HG03097 (cell line): Measurements from ENCODE around the gene BPIFB2.
"Not testable (repeated sequence)": the region's sequence is repeated elsewhere in the genome, so short reads cannot be mapped to it uniquely, and the experiment has no call there.

Source experiments
- ATAC-seq: cut with Tn5 transposase; IDR thresholded peaks from one replicate; pipeline ENCODE4 v1.9.1; 2021; ENCODE audit not compliant: unreplicated experiment, low FRiP score

BPIFB2 gene

GRCh38 chr20:33007376-33008335, at the start of gene BPIFB2:
TSS of gene BPIFB2 (plus strand) at chr20:33007704. CDS start at chr20:33008575, 871 bp downstream.
- ATAC-seq = no peak

GRCh38 chr20:32958574-32958973, 48.9 kb upstream of the BPIFB2 start:
- no peak for ATAC-seq

- no peak for ATAC-seq
Observed at GRCh38 chr20:32959351-32960221, 47.9 kb upstream of the BPIFB2 start.

GRCh38 chr20:32960222-32960518, 47.3 kb upstream of the BPIFB2 start:
- ATAC-seq = no peak

- no peak for ATAC-seq
Observed at GRCh38 chr20:32960849-32961731, 46.4 kb upstream of the BPIFB2 start.

GRCh38 chr20:32962053-32962452, 45.5 kb upstream of the BPIFB2 start:
- ATAC-seq = no peak

- not testable (repeated sequence) for ATAC-seq
Observed at GRCh38 chr20:32962646-32963045, 44.9 kb upstream of the BPIFB2 start.

- ATAC-seq = no peak
Observed at GRCh38 chr20:32963176-32963575, 44.3 kb upstream of the BPIFB2 start.

GRCh38 chr20:32964575-32964974, 42.9 kb upstream of the BPIFB2 start:
- ATAC-seq = no peak

GRCh38 chr20:32965115-32965514, 42.4 kb upstream of the BPIFB2 start:
- ATAC-seq = no peak

- ATAC-seq = no peak
Observed at GRCh38 chr20:32965581-32966373, 41.7 kb upstream of the BPIFB2 start.

GRCh38 chr20:32966382-32966781, 41.1 kb upstream of the BPIFB2 start:
- ATAC-seq = no peak

GRCh38 chr20:32966881-32967781, 40.4 kb upstream of the BPIFB2 start:
- ATAC-seq = no peak

GRCh38 chr20:32967961-32968457, 39.5 kb upstream of the BPIFB2 start:
- ATAC-seq = no peak

- ATAC-seq = no peak
Observed at GRCh38 chr20:32968478-32969241, 38.8 kb upstream of the BPIFB2 start.

- ATAC-seq = no peak
Observed at GRCh38 chr20:32969356-32970114, 38.0 kb upstream of the BPIFB2 start.
